Endothelial cell (in vitro differentiated cells): ENCODE results near the gene LEP. TPM values are rescaled to one million over a fixed set of nuclear protein-coding genes. Genes with fewer than 3 reads are reported as not detected.

Experiments used
- DNase-seq: peaks from one replicate; pipeline ENCODE4 v3.0.0; 2021; ENCODE audit warnings: low spot score
- H3K27ac Mint-ChIP-seq: one replicate; pipeline ENCODE4 v1.8.0; 2021; ENCODE audit warnings: mixed read lengths, inconsistent platforms; ENCODE audit not compliant: unreplicated experiment
- H3K27me3 Mint-ChIP-seq: one replicate; pipeline ENCODE4 v1.8.0; 2021; ENCODE audit warnings: mild to moderate bottlenecking, moderate library complexity, mixed read lengths, inconsistent platforms; ENCODE audit not compliant: unreplicated experiment
- H3K36me3 Mint-ChIP-seq: one replicate; pipeline ENCODE4 v1.8.0; 2021; ENCODE audit warnings: mild to moderate bottlenecking, low read depth, mixed read lengths, inconsistent platforms; ENCODE audit not compliant: unreplicated experiment
- H3K4me1 Mint-ChIP-seq: one replicate; pipeline ENCODE4 v1.8.0; 2021; ENCODE audit warnings: mild to moderate bottlenecking, mixed read lengths, inconsistent platforms; ENCODE audit not compliant: unreplicated experiment
- H3K4me3 Mint-ChIP-seq: one replicate; pipeline ENCODE4 v1.8.0; 2021; ENCODE audit warnings: mild to moderate bottlenecking, mixed read lengths, inconsistent platforms; ENCODE audit not compliant: unreplicated experiment
- H3K9me3 Mint-ChIP-seq: one replicate; pipeline ENCODE4 v1.8.0; 2021; ENCODE audit warnings: mixed read lengths, inconsistent platforms; ENCODE audit not compliant: unreplicated experiment
- CTCF ChIP-seq: fragments of 200-600 bp; sonication (generic); IDR thresholded peaks from one replicate; pipeline ENCODE4 v1.5.0; 2021; ENCODE audit warnings: antibody characterized with exemption; ENCODE audit not compliant: unreplicated experiment
- total RNA-seq: library from RNA; stranded (reverse); fragmentation: NEBNext Ultra II Directional; extraction: Animal tissue kit (Norgen Biotek cat#: 25700); gene quantifications from one replicate; pipeline ENCODE4 v1.2.1, GENCODE V29; 2021; ENCODE audit not compliant: unreplicated experiment

LEP gene
- total RNA-seq, 1 donor from 2014 or later = not detected

GRCh38 chr7:128210590-128211570, 30.2 kb upstream of the LEP start:
- peaks cover 5% of the 10 kb centered on the region for H3K4me1 Mint-ChIP-seq
- no peak for TF ChIP-seq CTCF
- no peak overlapping the region for H3K4me3 Mint-ChIP-seq
- H3K36me3 Mint-ChIP-seq = no peaks in the 10 kb centered on the region
- no peaks in the 10 kb centered on the region for H3K9me3 Mint-ChIP-seq
- H3K27ac Mint-ChIP-seq = no peak overlapping the region
- H3K27me3 Mint-ChIP-seq = peaks cover 11% of the 10 kb centered on the region
- no peak for DNase-seq

DNA sequence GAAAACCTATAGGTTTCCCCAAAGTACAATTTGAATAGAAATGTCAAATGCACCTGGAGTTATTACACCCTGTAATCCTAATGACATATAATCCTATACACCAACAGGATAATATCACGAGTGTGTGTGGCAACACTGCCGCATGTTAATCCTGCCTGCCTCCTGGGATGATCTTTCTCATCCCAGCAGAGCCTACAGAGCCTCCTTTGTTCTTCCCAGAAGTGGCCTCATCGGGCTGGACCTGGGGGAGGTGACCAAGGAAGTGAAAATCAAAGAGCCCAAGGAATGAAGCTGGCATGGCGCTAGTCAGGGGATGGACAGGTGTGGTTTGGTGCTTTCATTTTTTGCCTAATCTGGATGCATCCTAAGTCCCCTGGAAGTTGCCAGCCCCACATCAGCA, 29.5 kb upstream of the LEP start:
- H3K9me3 Mint-ChIP-seq = no peaks in the 10 kb centered on the region
- H3K4me1 Mint-ChIP-seq = peaks cover 5% of the 10 kb centered on the region
- no peak overlapping the region for H3K27ac Mint-ChIP-seq
- no peak for DNase-seq
- H3K4me3 Mint-ChIP-seq = no peak overlapping the region
- peaks cover 10% of the 10 kb centered on the region for H3K27me3 Mint-ChIP-seq
- no peak for TF ChIP-seq CTCF
- H3K36me3 Mint-ChIP-seq = no peaks in the 10 kb centered on the region

- no peak for TF ChIP-seq CTCF
- no peak for DNase-seq
- H3K9me3 Mint-ChIP-seq = no peaks in the 10 kb centered on the region
- no peak overlapping the region for H3K4me3 Mint-ChIP-seq
- H3K27me3 Mint-ChIP-seq = peaks cover 15% of the 10 kb centered on the region
- H3K4me1 Mint-ChIP-seq = peaks cover 5% of the 10 kb centered on the region
- no peak overlapping the region for H3K27ac Mint-ChIP-seq
- no peaks in the 10 kb centered on the region for H3K36me3 Mint-ChIP-seq
These were observed 26.6 kb upstream of the LEP start for GRCh38 chr7:128214463-128214862.

- no peaks in the 10 kb centered on the region for H3K9me3 Mint-ChIP-seq
- peaks cover 16% of the 10 kb centered on the region for H3K27me3 Mint-ChIP-seq
- no peaks in the 10 kb centered on the region for H3K36me3 Mint-ChIP-seq
- no peak for TF ChIP-seq CTCF
- H3K4me1 Mint-ChIP-seq = peaks cover 5% of the 10 kb centered on the region
- H3K27ac Mint-ChIP-seq = no peak overlapping the region
- H3K4me3 Mint-ChIP-seq = no peak overlapping the region
- DNase-seq = no peak
These were observed 25.8 kb upstream of the LEP start for GRCh38 chr7:128215281-128215680.

DNA sequence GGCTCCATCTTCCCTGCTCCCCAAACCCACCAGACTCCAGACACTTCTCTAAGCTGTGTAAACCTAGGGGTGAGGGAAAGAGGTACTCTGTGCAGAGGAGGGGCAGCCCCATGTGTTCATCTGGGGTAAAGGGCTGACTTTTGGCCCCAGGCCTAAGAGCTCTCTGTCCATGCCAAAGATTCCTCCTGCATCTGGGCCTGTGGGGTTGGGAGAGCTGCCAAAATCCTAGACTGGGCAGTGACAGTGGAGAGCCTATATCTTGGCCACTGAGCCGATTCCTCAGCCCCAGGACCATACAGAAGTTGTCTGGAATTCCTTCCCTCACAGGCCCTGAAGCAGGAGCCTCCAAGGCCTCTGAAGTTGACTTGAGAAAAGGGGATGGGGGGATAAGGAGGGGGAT, 25.3 kb upstream of the LEP start:
- DNase-seq = no peak
- Mint-ChIP-seq H3K9me3 (no peaks in the 10 kb centered on the region), H3K36me3 (no peaks in the 10 kb centered on the region), H3K4me3 (no peak overlapping the region), H3K27ac (no peak overlapping the region), H3K27me3 (peaks cover 14% of the 10 kb centered on the region), H3K4me1 (peaks cover 5% of the 10 kb centered on the region)
- no peak for TF ChIP-seq CTCF
